Transverse colon (tissue), 1 donor: ENCODE results near the gene ATP8B4.

Experiments used
- EP300 ChIP-seq: sonication (generic); formaldehyde crosslinking; IDR thresholded peaks from one replicate; pipeline ENCODE4 v1.6.1; 2017; ENCODE audit warnings: antibody characterized with exemption, low read depth
- POLR2A ChIP-seq: fragments of 450-650 bp; IDR thresholded peaks from one replicate; pipeline ENCODE4 v1.6.1; 2016; ENCODE audit warnings: antibody characterized with exemption, mild to moderate bottlenecking, moderate library complexity

DNA sequence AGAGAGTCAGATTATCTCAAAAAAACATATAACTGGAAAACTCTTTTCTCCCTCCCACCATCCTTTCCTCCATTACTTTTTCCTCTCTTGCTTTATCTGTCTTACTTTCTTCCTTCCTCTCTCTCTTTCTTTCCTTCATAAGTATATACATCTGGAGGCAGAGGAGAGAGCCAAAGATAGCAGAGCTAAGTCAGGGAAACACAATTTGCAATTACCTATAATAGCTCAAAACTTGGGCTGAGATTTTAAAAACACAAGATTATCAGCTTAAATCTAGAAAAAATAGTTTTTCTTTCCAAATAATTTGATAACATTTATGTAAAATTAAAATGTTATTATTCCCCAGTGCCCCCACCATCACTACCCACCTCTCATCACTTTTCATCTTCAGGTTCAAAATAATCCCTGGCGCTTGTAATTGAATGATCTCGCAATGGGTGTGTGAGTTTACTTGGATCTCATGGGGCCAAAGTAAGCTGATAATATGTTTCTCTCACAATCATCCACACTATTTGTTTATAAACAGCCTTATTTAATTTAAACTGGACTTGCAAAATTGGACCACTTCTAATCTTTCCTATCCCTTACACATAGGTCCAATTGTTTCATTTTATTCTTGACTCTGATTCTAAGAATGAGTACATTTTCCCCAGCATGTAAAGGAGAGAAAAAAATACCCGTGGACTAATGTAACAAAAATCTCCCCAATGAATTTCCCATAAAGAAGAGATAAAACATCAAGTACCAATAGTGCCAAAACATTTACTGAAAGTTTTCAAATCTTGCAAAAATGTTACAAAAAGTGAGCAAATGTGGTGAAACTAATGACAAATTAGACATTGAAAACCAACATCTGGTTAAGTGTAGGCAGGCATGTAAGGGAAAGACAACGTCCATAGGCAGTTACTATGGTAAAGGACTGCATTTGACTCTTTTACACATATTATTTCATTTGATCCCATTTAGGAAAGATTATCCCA lies 261.2 kb downstream of the ATP8B4 start:
- TF ChIP-seq POLR2A (no peak), EP300 (no peak)
